IMR-90 (cell line): ENCODE results near the gene ATF5.

Experiments
- MAZ ChIP-seq: IDR thresholded peaks from 2 replicates; pipeline ENCODE4 v1.6.1; 2012; ENCODE audit warnings: low read depth, mild to moderate bottlenecking, low read length, improper control_type of control experiment, moderate library complexity, borderline replicate concordance
- POLR2A ChIP-seq: IDR thresholded peaks from 2 replicates; pipeline ENCODE4 v1.6.1; 2012; ENCODE audit warnings: mild to moderate bottlenecking, low read depth, low read length

GRCh38 chr19:49894011-49894664 is 34.9 kb upstream of the ATF5 start:
- TF ChIP-seq POLR2A (no peak), MAZ (no peak)
